RPMI7951 (cell line): ENCODE measurements around the gene CELSR1. TPM values are rescaled to one million over a fixed set of nuclear protein-coding genes. Genes with fewer than 3 reads are reported as not detected.
"Not testable (repeated sequence)": the region's sequence is repeated elsewhere in the genome, so short reads cannot be mapped to it uniquely, and the experiment has no call there.

Source experiments
- DNase-seq: peaks from one replicate; pipeline ENCODE4 v3.0.0-alpha.2; 2012; ENCODE audit warnings: low read depth
- total RNA-seq: library from RNA; depleted of rRNA; stranded (reverse); fragments of >200 nt; shearing (Covaris generic); gene quantifications from 2 replicates; pipeline ENCODE4 v1.2.3, GENCODE V29; 2014; rRNA removed

The CELSR1 gene
- total RNA-seq, 1 experiment from 2014 or later = 3.0 TPM

DNA sequence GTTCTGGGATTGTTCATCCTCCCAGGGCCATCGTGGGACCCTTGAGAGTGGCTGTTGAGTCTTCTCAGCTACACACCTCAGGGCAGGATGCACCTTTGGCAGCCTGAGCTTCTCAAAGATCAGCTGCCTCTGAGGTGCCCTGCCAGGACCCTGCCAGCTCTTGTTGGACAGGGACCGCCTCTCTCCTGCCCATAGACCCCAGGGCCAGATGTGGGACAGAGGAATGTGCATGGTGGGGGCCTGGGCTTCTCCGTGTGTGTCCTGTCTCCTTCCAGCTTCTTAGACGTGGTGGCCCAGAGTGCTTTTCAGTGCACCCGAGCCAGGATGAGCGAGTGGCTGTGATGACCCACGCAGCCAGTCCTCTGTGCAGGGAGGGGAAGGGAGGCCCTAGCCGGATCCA is 207.8 kb downstream of the CELSR1 start:
- no peak for DNase-seq

DNA sequence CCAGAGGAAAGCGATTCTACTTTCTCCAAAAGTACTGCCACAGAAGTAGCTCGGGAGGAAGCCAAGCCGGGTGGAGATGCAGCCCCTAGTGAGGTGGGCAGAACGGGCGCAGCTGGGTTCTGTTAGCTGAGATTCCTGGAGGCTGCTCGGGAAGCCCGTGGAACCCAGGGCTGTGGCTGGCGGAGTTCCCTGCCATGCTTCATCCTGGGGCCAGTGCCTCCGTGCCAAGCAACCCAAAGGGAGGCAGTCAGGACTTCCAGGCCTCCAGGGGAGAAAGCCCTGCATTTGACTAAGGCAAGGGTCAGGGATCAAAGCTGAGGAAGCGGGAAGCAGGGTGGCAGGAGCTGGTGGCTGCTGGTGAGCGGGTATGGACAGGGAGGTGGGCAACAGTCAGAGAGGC is 208.6 kb downstream of the CELSR1 start:
- DNase-seq = no peak

DNA sequence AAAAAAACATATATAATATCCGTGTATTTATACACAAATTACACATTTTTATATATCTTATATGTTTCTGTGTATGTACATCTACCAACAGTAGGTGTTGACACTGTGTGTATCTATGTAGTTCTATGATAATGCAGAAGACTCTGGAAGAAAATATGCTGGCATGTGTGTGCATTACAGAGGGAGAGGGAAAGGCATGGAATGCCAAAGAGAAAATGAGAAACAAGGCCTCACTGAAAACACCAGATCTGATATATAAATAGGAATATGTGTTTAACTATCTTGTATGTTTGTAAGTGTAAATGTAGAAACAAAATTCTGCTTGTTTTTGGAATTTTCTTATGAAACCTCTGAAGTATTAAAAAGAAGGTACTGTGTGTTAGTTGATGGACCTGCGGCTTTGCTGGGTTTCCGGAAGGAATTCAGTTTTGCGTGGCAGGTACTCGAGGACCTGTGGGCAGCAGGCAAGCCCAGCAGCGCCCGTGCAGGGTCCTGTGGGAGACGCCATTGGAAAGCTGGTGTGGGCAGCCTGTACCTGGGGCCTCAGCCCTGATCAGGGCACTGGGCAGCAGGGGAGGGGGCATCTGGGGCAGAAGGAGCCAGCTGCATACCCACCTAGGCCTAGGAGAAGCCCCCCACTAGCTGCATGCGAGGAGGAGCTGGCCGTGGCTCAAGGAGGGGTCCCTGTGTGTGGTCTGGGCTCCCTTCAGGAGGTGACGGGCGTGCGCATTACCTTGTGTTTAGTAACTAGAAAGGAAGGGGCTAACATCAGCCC is 209.5 kb downstream of the CELSR1 start:
- DNase-seq = no peak

- no peak for DNase-seq
Measured at GRCh38 chr22:46326066-46326680, 211.2 kb downstream of the CELSR1 start.

DNA sequence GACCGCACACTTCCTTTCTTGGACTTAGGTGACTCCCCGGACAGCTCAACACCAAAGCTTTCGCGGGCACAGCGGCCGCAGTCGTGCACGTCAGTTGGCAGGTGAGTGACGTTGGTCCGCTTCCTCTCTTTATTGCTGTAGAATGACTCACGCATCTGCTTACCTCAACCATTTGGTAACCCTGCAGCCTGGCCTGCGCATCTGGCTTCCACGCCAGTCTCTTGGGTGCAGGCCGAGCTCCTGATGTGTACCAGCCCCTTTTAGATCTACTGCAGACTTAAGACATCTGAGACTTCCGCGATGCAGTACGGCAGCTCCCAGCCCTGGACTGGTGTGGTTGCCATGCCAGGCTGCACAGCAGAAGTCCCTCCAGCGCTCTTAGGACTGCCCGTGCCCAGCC is 214.3 kb downstream of the CELSR1 start:
- DNase-seq = no peak

- DNase-seq = no peak
Measured at GRCh38 chr22:46322711-46323110, 214.7 kb downstream of the CELSR1 start.

DNA sequence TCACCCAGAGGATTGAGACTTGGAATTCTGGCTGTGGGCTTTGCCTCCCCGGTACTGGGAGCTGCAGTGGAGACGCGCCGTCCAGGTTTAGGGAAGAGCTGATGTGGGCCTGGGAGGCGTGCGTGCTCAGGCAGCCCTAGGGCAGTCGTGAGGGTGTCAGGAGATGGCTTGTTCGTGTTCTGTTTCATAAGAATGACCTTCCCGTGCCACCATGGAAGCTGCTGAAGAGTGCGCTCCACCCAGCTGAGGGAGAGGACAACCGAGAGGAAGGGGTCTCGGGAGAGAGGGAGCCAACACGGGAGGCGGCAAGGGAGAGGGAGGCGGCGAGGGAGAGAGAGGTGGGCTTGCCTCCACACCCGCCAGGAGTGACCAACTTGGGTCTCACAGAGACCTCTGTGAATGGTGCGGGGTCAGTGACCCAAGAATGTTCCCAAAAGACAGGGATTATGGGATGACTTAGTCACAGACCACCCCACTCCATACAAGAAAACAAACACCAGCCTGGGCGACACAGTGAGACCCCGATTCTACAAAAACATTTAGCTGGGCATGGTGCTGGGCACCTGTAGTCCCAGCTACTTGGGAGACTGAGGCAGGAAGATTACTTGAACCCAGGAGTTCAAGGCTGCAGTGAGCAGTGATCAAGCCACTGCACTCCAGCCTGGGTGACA is 216.6 kb downstream of the CELSR1 start:
- DNase-seq = no peak

DNA sequence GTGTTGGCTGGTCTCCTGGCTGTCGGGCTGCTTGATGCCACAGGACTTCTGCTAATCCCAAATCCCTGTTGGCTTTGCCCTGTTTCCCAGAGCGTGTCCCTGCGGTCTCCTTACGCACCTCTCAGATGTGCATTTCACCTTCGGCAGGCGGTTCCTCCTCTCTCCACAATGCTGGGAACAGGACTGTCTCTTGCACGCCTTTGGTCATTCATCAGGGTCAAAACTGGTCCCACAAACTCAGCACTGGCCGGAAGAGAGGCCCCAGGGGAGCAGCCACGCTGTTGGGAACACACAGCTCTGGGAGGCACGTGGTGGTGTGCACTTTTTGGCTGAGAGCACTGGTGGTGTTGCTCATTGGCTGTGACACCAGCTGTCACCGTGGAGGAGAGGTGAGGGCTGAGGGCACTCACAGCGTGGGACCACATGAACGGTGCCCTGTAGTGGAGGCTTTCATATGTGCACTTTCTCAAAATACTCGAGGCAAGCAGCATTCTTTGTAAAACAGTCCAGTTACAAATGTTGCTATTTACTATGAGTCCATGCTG is 217.2 kb downstream of the CELSR1 start:
- DNase-seq = no peak

- DNase-seq = no peak
Measured at GRCh38 chr22:46319319-46319718, 218.1 kb downstream of the CELSR1 start.

- DNase-seq = no peak
Measured at GRCh38 chr22:46318576-46318975, 218.8 kb downstream of the CELSR1 start.

GRCh38 chr22:46317646-46318045 is 219.8 kb downstream of the CELSR1 start:
- DNase-seq = no peak

DNA sequence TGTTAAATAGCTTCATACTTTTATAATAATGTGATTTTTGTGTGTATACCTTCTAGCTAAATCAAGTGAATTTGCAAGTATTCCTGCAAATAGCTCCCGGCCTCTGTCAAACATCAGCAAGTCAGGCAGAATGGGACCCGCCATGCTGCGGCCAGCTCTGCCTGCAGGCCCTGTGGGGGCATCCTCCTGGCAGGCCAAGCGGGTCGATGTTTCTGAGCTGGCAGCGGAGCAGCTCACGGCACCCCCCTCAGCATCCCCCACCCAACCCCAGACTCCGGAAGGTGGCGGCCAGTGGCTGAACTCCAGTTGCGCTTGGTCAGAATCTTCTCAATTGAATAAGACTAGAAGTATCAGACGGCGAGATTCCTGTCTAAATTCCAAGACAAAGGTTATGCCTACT is 221.4 kb downstream of the CELSR1 start:
- DNase-seq = no peak

- not testable (repeated sequence) for DNase-seq
Measured at GRCh38 chr22:46312848-46313247, 224.6 kb downstream of the CELSR1 start.

- DNase-seq = no peak
Measured at GRCh38 chr22:46312056-46312455, 225.4 kb downstream of the CELSR1 start.

Other genes starting within 250 kb of the CELSR1 start
- 21.5 and 23.2 TPM in 2 replicates for gene GTSE1, start 240.8 kb downstream of the CELSR1 start, total RNA-seq
- gene TRMU, start 201.9 kb downstream of the CELSR1 start, total RNA-seq = 30.3 and 32.3 TPM in 2 replicates
- gene GRAMD4, start 82.8 kb upstream of the CELSR1 start, total RNA-seq = 5.0 and 10.5 TPM in 2 replicates
- 24.0 and 31.1 TPM in 2 replicates for gene CERK, start 200.6 kb upstream of the CELSR1 start, total RNA-seq
- 7.1 and 7.2 TPM in 2 replicates for gene TBC1D22A, start 225.0 kb upstream of the CELSR1 start, total RNA-seq